ENCODE data around the gene RNF217. TPM values are rescaled to one million over a fixed set of nuclear protein-coding genes. Genes with fewer than 3 reads are reported as not detected.

RNF217 gene
- total RNA-seq, 3 donors from 2014 or later, result 40.1 to 43.3 (median 41.0) TPM

DNA sequence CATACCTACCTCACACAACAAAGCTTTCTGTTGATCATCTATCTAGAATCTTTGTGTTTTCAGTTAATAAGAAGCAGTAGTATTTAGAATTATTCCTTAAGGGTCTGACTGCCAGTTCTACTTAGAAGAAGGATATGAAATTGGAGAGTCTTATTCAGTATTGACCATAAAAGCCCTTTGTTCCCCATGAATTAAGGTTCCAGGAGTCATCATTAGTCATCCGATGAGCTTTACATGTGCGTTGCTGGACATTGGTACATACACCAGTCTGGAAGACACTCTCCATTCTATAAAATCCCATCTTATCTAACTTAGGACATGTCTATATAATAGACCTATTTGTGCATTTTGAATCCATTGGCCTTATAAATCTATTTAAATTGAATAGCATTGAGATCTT, 34.4 kb upstream of the RNF217 start:
- Histone ChIP-seq H3K27ac (no peak overlapping the region), H3K9me3 (no peaks in the 10 kb centered on the region), H3K4me3 (no peak overlapping the region), H3K4me1 (no peaks in the 10 kb centered on the region), H3K27me3 (no peaks in the 10 kb centered on the region), H3K36me3 (no peaks in the 10 kb centered on the region)
- intact Hi-C loops (cut with DNase I; ENCODE audit: low total_unique reads), result loop anchor here (5.0 kb wide), 1 partner anchor 644 kb away; no protein-coding TSS in a partner anchor
- DNase-seq (ENCODE audit: low spot score in 2 of 2), result no peak
- TF ChIP-seq POLR2A (IDR thresholded peaks at IDR 0.05) (no peak), POLR2AphosphoS5 (IDR thresholded peaks at IDR 0.05) (no peak), CTCF (IDR thresholded peaks at IDR 0.05) (no peak)

DNA sequence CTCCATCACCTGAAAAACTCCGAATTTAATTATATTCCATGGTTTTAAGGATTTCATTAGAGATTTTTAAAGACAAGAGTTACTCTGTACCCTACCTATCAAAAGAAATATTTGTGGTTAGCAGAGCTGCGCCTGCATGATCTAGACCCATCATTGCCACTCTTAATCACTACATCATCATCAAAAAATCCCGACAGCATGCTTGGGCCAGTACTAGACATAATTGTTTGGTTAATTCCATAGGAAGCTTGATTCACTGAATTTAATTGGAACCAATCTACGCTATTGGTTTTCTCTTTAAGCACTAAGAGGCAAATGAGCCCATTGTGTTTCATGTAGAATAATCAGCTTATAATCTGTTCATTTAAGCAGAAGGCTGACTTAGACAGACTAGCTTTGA, 33.4 kb upstream of the RNF217 start:
- H3K4me1 ChIP-seq, result no peaks in the 10 kb centered on the region
- intact Hi-C loops (cut with DNase I; ENCODE audit: low total_unique reads), result loop anchor here (5.0 kb wide), 1 partner anchor 643 kb away; no protein-coding TSS in a partner anchor
- H3K27ac ChIP-seq, result no peak overlapping the region
- H3K27me3 ChIP-seq, result no peaks in the 10 kb centered on the region
- TF ChIP-seq POLR2AphosphoS5 (IDR thresholded peaks at IDR 0.05), result no peak
- TF ChIP-seq CTCF (IDR thresholded peaks at IDR 0.05), result no peak
- no peak for TF ChIP-seq POLR2A (IDR thresholded peaks at IDR 0.05)
- no peaks in the 10 kb centered on the region for H3K9me3 ChIP-seq
- DNase-seq (ENCODE audit: low spot score in 2 of 2), result no peak
- no peak overlapping the region for H3K4me3 ChIP-seq
- no peaks in the 10 kb centered on the region for H3K36me3 ChIP-seq

DNA sequence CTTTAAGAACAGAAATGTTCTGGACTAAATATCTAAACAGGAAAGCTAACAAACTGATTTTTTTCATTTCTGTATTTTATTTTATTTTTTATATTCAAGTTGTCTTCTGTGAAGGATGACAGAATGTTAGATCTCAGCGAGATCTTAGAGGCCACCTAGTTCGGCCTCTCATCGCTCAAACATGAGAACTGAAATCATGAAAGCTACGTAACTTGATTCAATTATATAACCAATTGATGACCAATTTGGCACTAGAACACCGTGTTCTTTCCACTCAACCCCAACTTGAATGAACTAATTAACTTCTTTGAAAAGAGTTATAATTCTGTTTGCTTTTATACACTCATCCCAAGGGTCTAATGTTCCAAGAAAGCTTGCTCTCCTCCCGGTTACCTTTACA, 24.6 kb upstream of the RNF217 start:
- DNase-seq (ENCODE audit: low spot score in 2 of 2), result no peak
- TF ChIP-seq CTCF (IDR thresholded peaks at IDR 0.05), result no peak
- no peak for TF ChIP-seq POLR2AphosphoS5 (IDR thresholded peaks at IDR 0.05)
- TF ChIP-seq POLR2A (IDR thresholded peaks at IDR 0.05), result no peak
- Histone ChIP-seq H3K9me3 (no peaks in the 10 kb centered on the region), H3K27ac (peak overlapping the region in 1 of 2 donors; percentile 68), H3K36me3 (no peaks in the 10 kb centered on the region), H3K4me1 (no peaks in the 10 kb centered on the region), H3K27me3 (no peaks in the 10 kb centered on the region), H3K4me3 (no peak overlapping the region)
- intact Hi-C loops (cut with DNase I; ENCODE audit: low total_unique reads), result loop anchor here (2.0 kb wide), 1 partner anchor 171 kb away; no protein-coding TSS in a partner anchor

DNA sequence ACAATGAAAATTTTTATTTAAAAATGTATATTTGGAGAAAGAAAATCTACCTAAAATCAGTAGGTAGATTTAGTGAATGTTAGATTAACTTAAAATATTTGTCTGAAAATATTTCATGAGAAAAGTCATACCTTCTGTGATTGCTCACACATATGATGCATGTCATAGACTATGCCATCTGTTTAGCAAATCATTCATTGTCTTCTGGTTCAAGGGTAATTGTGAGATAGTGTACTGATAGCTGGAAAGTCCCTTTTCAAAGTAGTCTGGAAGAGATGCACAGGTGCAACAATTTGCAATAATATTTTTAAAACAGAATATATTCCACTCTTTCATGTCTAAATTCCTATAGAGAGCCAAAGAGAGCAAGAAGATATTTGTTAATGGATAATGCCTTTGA, 21.0 kb upstream of the RNF217 start:
- intact Hi-C loops (cut with DNase I; ENCODE audit: low total_unique reads), result no loop called here
- Histone ChIP-seq H3K4me1 (no peaks in the 10 kb centered on the region), H3K36me3 (no peaks in the 10 kb centered on the region), H3K4me3 (no peak overlapping the region), H3K9me3 (no peaks in the 10 kb centered on the region), H3K27me3 (no peaks in the 10 kb centered on the region), H3K27ac (no peak overlapping the region)
- TF ChIP-seq POLR2A (IDR thresholded peaks at IDR 0.05) (no peak), POLR2AphosphoS5 (IDR thresholded peaks at IDR 0.05) (no peak), CTCF (IDR thresholded peaks at IDR 0.05) (no peak)
- DNase-seq (ENCODE audit: low spot score in 2 of 2), result no peak

GRCh38 chr6:124943658-124944057, 18.6 kb upstream of the RNF217 start:
- Histone ChIP-seq H3K4me3 (no peak overlapping the region), H3K36me3 (no peaks in the 10 kb centered on the region), H3K9me3 (no peaks in the 10 kb centered on the region), H3K27me3 (no peaks in the 10 kb centered on the region), H3K27ac (no peak overlapping the region), H3K4me1 (no peaks in the 10 kb centered on the region)
- intact Hi-C loops (cut with DNase I; ENCODE audit: low total_unique reads), result no loop called here
- no peak for TF ChIP-seq POLR2AphosphoS5 (IDR thresholded peaks at IDR 0.05)
- TF ChIP-seq CTCF (IDR thresholded peaks at IDR 0.05), result no peak
- no peak for TF ChIP-seq POLR2A (IDR thresholded peaks at IDR 0.05)
- DNase-seq (ENCODE audit: low spot score in 2 of 2), result no peak
